ENCODE measurements around the gene ARHGAP20.

DNA sequence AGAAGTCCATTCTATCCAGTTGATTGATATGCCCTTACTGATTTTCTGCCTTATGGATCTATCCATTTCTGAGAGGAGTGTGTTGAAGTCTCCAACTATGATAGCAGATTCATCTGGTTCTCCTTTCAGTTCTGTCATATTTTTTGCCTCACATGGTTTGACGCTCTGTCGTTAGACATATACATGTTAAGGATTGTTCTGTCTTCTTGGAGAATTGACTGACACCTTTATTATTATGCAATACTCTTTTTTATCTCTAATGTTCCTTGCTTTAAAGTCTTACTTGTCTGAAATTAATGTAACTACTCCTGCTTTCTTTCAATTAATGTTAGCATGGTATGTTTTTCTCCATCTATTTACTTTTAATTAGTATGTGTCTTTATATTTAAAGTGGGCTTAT lies 12.1 kb upstream of the ARHGAP20 start:
- TF ChIP-seq, protein P1, sequence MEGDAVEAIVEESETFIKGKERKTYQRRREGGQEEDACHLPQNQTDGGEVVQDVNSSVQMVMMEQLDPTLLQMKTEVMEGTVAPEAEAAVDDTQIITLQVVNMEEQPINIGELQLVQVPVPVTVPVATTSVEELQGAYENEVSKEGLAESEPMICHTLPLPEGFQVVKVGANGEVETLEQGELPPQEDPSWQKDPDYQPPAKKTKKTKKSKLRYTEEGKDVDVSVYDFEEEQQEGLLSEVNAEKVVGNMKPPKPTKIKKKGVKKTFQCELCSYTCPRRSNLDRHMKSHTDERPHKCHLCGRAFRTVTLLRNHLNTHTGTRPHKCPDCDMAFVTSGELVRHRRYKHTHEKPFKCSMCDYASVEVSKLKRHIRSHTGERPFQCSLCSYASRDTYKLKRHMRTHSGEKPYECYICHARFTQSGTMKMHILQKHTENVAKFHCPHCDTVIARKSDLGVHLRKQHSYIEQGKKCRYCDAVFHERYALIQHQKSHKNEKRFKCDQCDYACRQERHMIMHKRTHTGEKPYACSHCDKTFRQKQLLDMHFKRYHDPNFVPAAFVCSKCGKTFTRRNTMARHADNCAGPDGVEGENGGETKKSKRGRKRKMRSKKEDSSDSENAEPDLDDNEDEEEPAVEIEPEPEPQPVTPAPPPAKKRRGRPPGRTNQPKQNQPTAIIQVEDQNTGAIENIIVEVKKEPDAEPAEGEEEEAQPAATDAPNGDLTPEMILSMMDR (IDR thresholded peaks at IDR 0.05) = no peak
- no peak for TF ChIP-seq POLR2A (IDR thresholded peaks at IDR 0.05)

Data from uterus (tissue), 2 donors.